GM10266 (cell line): ENCODE measurements around the gene KIF21A.

ENCODE experiments used
- DNase-seq: peaks from one replicate; pipeline ENCODE4 v3.0.0; 2012; ENCODE audit errors: extremely low spot score
- CTCF ChIP-seq: IDR thresholded peaks from 2 replicates; pipeline ENCODE4 v1.5.1; 2012; ENCODE audit warnings: mild to moderate bottlenecking, low read depth; ENCODE audit not compliant: control insufficient read depth, insufficient read depth; ENCODE audit errors: missing control alignments

KIF21A gene

GRCh38 chr12:39417916-39418315 is 25.0 kb downstream of the KIF21A start:
- TF ChIP-seq CTCF, result no peak
- DNase-seq, result no peak

- no peak for DNase-seq
These were observed 28.8 kb downstream of the KIF21A start for GRCh38 chr12:39413836-39414771.

GRCh38 chr12:39412210-39412609 is 30.7 kb downstream of the KIF21A start:
- no peak for TF ChIP-seq CTCF
- DNase-seq, result no peak

More at GRCh38 chr12:39413836-39414771, 28.8 kb downstream of the KIF21A start:
- TF ChIP-seq CTCF, result no peak

GRCh38 chr12:39406262-39406661 is 36.7 kb downstream of the KIF21A start:
- no peak for DNase-seq
- no peak for TF ChIP-seq CTCF

- DNase-seq, result peak; percentile 10
- TF ChIP-seq CTCF, result no peak
These were observed 37.3 kb downstream of the KIF21A start for GRCh38 chr12:39405580-39405979.

- DNase-seq, result no peak
These were observed 38.9 kb downstream of the KIF21A start for GRCh38 chr12:39404000-39404399.

More at GRCh38 chr12:39404000-39404399, 38.9 kb downstream of the KIF21A start:
- no peak for TF ChIP-seq CTCF
